ENCODE results near the gene LRSAM1. TPM values are rescaled to one million over a fixed set of nuclear protein-coding genes. Genes with fewer than 3 reads are reported as not detected.

Gene LRSAM1
- total and polyA plus RNA-seq, 7 experiments from 2014 or later: 4.0 to 23.3 (median 17.6) TPM

- intact Hi-C loops (cut with micrococcal nuclease): no loop called here
- CTCF ChIA-PET: interaction anchor here (0.5 kb wide), 1 partner anchor 621 kb away, joined by 3 read pairs; no protein-coding TSS in a partner anchor
Observed at GRCh38 chr9:127496974-127497373, 45.7 kb downstream of the LRSAM1 start.

GRCh38 chr9:127497656-127498290, 46.5 kb downstream of the LRSAM1 start:
- Mint-ChIP-seq H3K27ac (no peak overlapping the region), H3K9me3 (no peaks in the 10 kb centered on the region), H3K27me3 (no peaks in the 10 kb centered on the region), H3K4me3 (no peak overlapping the region), H3K36me3 (peaks cover 2 to 18% (median 5%) of the 10 kb centered on the region in 5 donors), H3K4me1 (no peaks in the 10 kb centered on the region)
- intact Hi-C loops (cut with micrococcal nuclease): no loop called here
- H3K36me3 ChIP-seq (ENCODE audit: control insufficient read depth in 2 of 3, insufficient read depth in 3 of 3, low read length in 3 of 3): peaks cover 0 to 31% (median 0%) of the 10 kb centered on the region in 3 experiments
- DNase-seq: no peak
- H3K9me3 ChIP-seq (ENCODE audit: control insufficient read depth in 2 of 3, low read length in 3 of 3): no peaks in the 10 kb centered on the region
- H3K27me3 ChIP-seq (ENCODE audit: control insufficient read depth in 2 of 2, insufficient read depth in 2 of 2, low read length in 2 of 2): no peaks in the 10 kb centered on the region
- no peak overlapping the region for H3K4me3 ChIP-seq (ENCODE audit: low read length)
- no peak overlapping the region for H3K27ac ChIP-seq (ENCODE audit: low read depth, low read length)
- no peaks in the 10 kb centered on the region for H3K4me1 ChIP-seq (ENCODE audit: control insufficient read depth in 2 of 2, insufficient read depth in 2 of 2, low read length in 2 of 2)
- no peak for ATAC-seq
- POLR2A ChIA-PET: no interaction called here
- CTCF ChIA-PET: no interaction called here

More at GRCh38 chr9:127496974-127497373, 45.7 kb downstream of the LRSAM1 start:
- Mint-ChIP-seq H3K27ac (no peak overlapping the region), H3K36me3 (peaks cover 2 to 23% (median 5%) of the 10 kb centered on the region in 5 donors), H3K4me3 (no peak overlapping the region), H3K27me3 (no peaks in the 10 kb centered on the region), H3K4me1 (no peaks in the 10 kb centered on the region), H3K9me3 (no peaks in the 10 kb centered on the region)
- ATAC-seq: no peak
- H3K9me3 ChIP-seq (ENCODE audit: control insufficient read depth in 2 of 3, low read length in 3 of 3): no peaks in the 10 kb centered on the region
- peaks cover 0 to 39% (median 0%) of the 10 kb centered on the region in 3 experiments for H3K36me3 ChIP-seq (ENCODE audit: control insufficient read depth in 2 of 3, insufficient read depth in 3 of 3, low read length in 3 of 3)
- H3K27me3 ChIP-seq (ENCODE audit: control insufficient read depth in 2 of 2, insufficient read depth in 2 of 2, low read length in 2 of 2): no peaks in the 10 kb centered on the region
- POLR2A ChIA-PET: interaction anchor here (0.7 kb wide), 1 partner anchor 107 kb away, joined by 4 read pairs; no protein-coding TSS in a partner anchor
- H3K4me3 ChIP-seq (ENCODE audit: low read length): no peak overlapping the region
- DNase-seq: no peak
- H3K4me1 ChIP-seq (ENCODE audit: control insufficient read depth in 2 of 2, insufficient read depth in 2 of 2, low read length in 2 of 2): no peaks in the 10 kb centered on the region
- no peak overlapping the region for H3K27ac ChIP-seq (ENCODE audit: low read depth, low read length)

GRCh38 chr9:127498298-127498697, 47.0 kb downstream of the LRSAM1 start:
- no peaks in the 10 kb centered on the region for H3K4me1 ChIP-seq (ENCODE audit: control insufficient read depth in 2 of 2, insufficient read depth in 2 of 2, low read length in 2 of 2)
- peaks cover 2 to 13% (median 5%) of the 10 kb centered on the region in 5 donors for H3K36me3 Mint-ChIP-seq
- ATAC-seq (no peak), DNase-seq (no peak)
- H3K27ac Mint-ChIP-seq: no peak overlapping the region
- H3K36me3 ChIP-seq (ENCODE audit: control insufficient read depth in 2 of 3, insufficient read depth in 3 of 3, low read length in 3 of 3): peaks cover 0 to 26% (median 0%) of the 10 kb centered on the region in 3 experiments
- ChIA-PET POLR2A (no interaction called here), CTCF (no interaction called here)
- no peaks in the 10 kb centered on the region for H3K9me3 ChIP-seq (ENCODE audit: control insufficient read depth in 2 of 3, low read length in 3 of 3)
- no peaks in the 10 kb centered on the region for H3K27me3 Mint-ChIP-seq
- H3K27me3 ChIP-seq (ENCODE audit: control insufficient read depth in 2 of 2, insufficient read depth in 2 of 2, low read length in 2 of 2): no peaks in the 10 kb centered on the region
- H3K4me1 Mint-ChIP-seq: no peaks in the 10 kb centered on the region
- intact Hi-C loops (cut with micrococcal nuclease): no loop called here
- H3K27ac ChIP-seq (ENCODE audit: low read depth, low read length): no peak overlapping the region
- no peak overlapping the region for H3K4me3 Mint-ChIP-seq
- no peak overlapping the region for H3K4me3 ChIP-seq (ENCODE audit: low read length)
- H3K9me3 Mint-ChIP-seq: no peaks in the 10 kb centered on the region

GRCh38 chr9:127500399-127500798, 49.1 kb downstream of the LRSAM1 start:
- H3K4me1 ChIP-seq (ENCODE audit: control insufficient read depth in 2 of 2, insufficient read depth in 2 of 2, low read length in 2 of 2): no peaks in the 10 kb centered on the region
- Mint-ChIP-seq H3K4me1 (peaks cover 0 to 4% (median 0%) of the 10 kb centered on the region in 7 donors), H3K27ac (no peak overlapping the region), H3K36me3 (peaks cover 0 to 9% (median 5%) of the 10 kb centered on the region in 5 donors), H3K27me3 (no peaks in the 10 kb centered on the region), H3K9me3 (no peaks in the 10 kb centered on the region), H3K4me3 (no peak overlapping the region)
- no peak overlapping the region for H3K27ac ChIP-seq (ENCODE audit: low read depth, low read length)
- H3K27me3 ChIP-seq (ENCODE audit: control insufficient read depth in 2 of 2, insufficient read depth in 2 of 2, low read length in 2 of 2): no peaks in the 10 kb centered on the region
- DNase-seq (no peak), ATAC-seq (no peak)
- CTCF ChIA-PET: no interaction called here
- H3K36me3 ChIP-seq (ENCODE audit: control insufficient read depth in 2 of 3, insufficient read depth in 3 of 3, low read length in 3 of 3): peaks cover 0 to 20% (median 0%) of the 10 kb centered on the region in 3 experiments
- POLR2A ChIA-PET: no interaction called here
- no peaks in the 10 kb centered on the region for H3K9me3 ChIP-seq (ENCODE audit: control insufficient read depth in 2 of 3, low read length in 3 of 3)
- H3K4me3 ChIP-seq (ENCODE audit: low read length): no peak overlapping the region
- intact Hi-C loops (cut with micrococcal nuclease): loop anchor here in 1 of 2 donors (5.0 kb wide), 1 partner anchor 217 kb away; the partner anchor contains the start of genes PTRH1 and TTC16

- no peaks in the 10 kb centered on the region for H3K9me3 Mint-ChIP-seq
- intact Hi-C loops (cut with micrococcal nuclease): loop anchor here in 1 of 2 donors (5.0 kb wide), 1 partner anchor 216 kb away; the partner anchor contains the start of genes PTRH1 and TTC16
- no peak overlapping the region for H3K4me3 Mint-ChIP-seq
- ChIA-PET CTCF (no interaction called here), POLR2A (no interaction called here)
- no peak overlapping the region for H3K27ac Mint-ChIP-seq
- Histone ChIP-seq H3K27ac (ENCODE audit: low read depth, low read length) (no peak overlapping the region), H3K36me3 (ENCODE audit: control insufficient read depth in 2 of 3, insufficient read depth in 3 of 3, low read length in 3 of 3) (peaks cover 0 to 19% (median 0%) of the 10 kb centered on the region in 3 experiments), H3K4me1 (ENCODE audit: control insufficient read depth in 2 of 2, insufficient read depth in 2 of 2, low read length in 2 of 2) (no peaks in the 10 kb centered on the region), H3K9me3 (ENCODE audit: control insufficient read depth in 2 of 3, low read length in 3 of 3) (no peaks in the 10 kb centered on the region), H3K27me3 (ENCODE audit: control insufficient read depth in 2 of 2, insufficient read depth in 2 of 2, low read length in 2 of 2) (no peaks in the 10 kb centered on the region), H3K4me3 (ENCODE audit: low read length) (no peak overlapping the region)
- ATAC-seq (no peak), DNase-seq (no peak)
- H3K36me3 Mint-ChIP-seq: peaks cover 0 to 7% (median 5%) of the 10 kb centered on the region in 5 donors
- peaks cover 0 to 4% (median 0%) of the 10 kb centered on the region in 7 donors for H3K4me1 Mint-ChIP-seq
- H3K27me3 Mint-ChIP-seq: no peaks in the 10 kb centered on the region
Observed at GRCh38 chr9:127500862-127501261, 49.6 kb downstream of the LRSAM1 start.

GRCh38 chr9:127501821-127502343, 50.6 kb downstream of the LRSAM1 start:
- Histone ChIP-seq H3K4me3 (ENCODE audit: low read length) (no peak overlapping the region), H3K27ac (ENCODE audit: low read depth, low read length) (no peak overlapping the region), H3K4me1 (ENCODE audit: control insufficient read depth in 2 of 2, insufficient read depth in 2 of 2, low read length in 2 of 2) (no peaks in the 10 kb centered on the region), H3K36me3 (ENCODE audit: control insufficient read depth in 2 of 3, insufficient read depth in 3 of 3, low read length in 3 of 3) (peaks cover 0 to 9% (median 0%) of the 10 kb centered on the region in 3 experiments), H3K9me3 (ENCODE audit: control insufficient read depth in 2 of 3, low read length in 3 of 3) (no peaks in the 10 kb centered on the region), H3K27me3 (ENCODE audit: control insufficient read depth in 2 of 2, insufficient read depth in 2 of 2, low read length in 2 of 2) (no peaks in the 10 kb centered on the region)
- H3K4me3 Mint-ChIP-seq: no peak overlapping the region
- no peaks in the 10 kb centered on the region for H3K27me3 Mint-ChIP-seq
- CTCF ChIA-PET: interaction anchor here (1.9 kb wide), 1 partner anchor 83 kb away, joined by 6 read pairs; no protein-coding TSS in a partner anchor
- no peaks in the 10 kb centered on the region for H3K9me3 Mint-ChIP-seq
- H3K36me3 Mint-ChIP-seq: peaks cover 0 to 3% (median 0%) of the 10 kb centered on the region in 5 donors
- no peak for DNase-seq
- intact Hi-C loops (cut with micrococcal nuclease): loop anchor here in 1 of 2 donors (5.0 kb wide), 1 partner anchor 215 kb away; the partner anchor contains the start of genes PTRH1 and TTC16
- H3K4me1 Mint-ChIP-seq: peaks cover 0 to 4% (median 0%) of the 10 kb centered on the region in 7 donors
- no peak overlapping the region for H3K27ac Mint-ChIP-seq
- ATAC-seq: no peak
- POLR2A ChIA-PET: no interaction called here

Data from naive thymus-derived CD4-positive, alpha-beta T cell (primary cell).